ENCODE measurements around the gene TCF12. TPM values are rescaled to one million over a fixed set of nuclear protein-coding genes. Genes with fewer than 3 reads are reported as not detected.

TCF12 gene
- total and polyA plus RNA-seq, 2 donors (not counting 3 experiments of a cell fraction or from before 2014, with no cell fraction given) = 72.1 to 133 TPM

DNA sequence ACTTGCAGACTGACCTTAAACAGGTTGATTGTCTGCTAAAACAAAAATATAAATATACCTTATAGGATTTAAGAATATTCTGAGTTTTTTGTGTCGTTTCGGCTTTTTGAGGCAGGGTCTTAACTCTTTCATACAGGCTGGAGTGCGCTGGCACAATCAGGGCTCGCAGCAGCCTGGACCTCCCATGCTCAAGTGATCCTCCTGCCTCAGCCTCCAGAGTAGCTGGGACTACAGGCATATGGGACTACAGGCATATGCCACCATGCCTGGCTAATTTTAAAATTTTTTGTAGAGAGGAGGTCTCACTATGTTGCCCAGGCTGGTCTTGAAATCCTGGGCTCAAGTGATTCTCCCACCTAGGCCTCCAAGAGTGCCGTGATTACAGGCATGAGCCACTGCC lies 113.9 kb downstream of the TCF12 start:
- no peak for DNase-seq (ENCODE audit: low read depth, low spot score)
- FAIRE-seq = no peak
- POLR2A ChIA-PET = no interaction called here
- no TSS peak for BruUV-seq (replicated peaks)
- TF ChIP-seq JUN (IDR thresholded peaks at IDR 0.05; ENCODE audit: borderline replicate concordance, insufficient read depth, insufficient read length, low read depth) (no peak), EZH2 (IDR thresholded peaks at IDR 0.05; ENCODE audit: borderline replicate concordance, low read depth, low read length, severe bottlenecking) (no peak), POLR2A (IDR thresholded peaks at IDR 0.05; ENCODE audit: low read depth, low read length) (no peak), GATA2 (IDR thresholded peaks at IDR 0.05; ENCODE audit: insufficient read depth, insufficient read length, low read depth, low read length) (no peak), MYC (IDR thresholded peaks at IDR 0.05; ENCODE audit: low read depth, low read length) (no peak), POLR2AphosphoS5 (IDR thresholded peaks at IDR 0.05; ENCODE audit: insufficient read depth, low read depth, low read length) (no peak), FOS (IDR thresholded peaks at IDR 0.05; ENCODE audit: borderline replicate concordance, insufficient read depth, low read length) (no peak)
- TF ChIP-seq, protein P1, sequence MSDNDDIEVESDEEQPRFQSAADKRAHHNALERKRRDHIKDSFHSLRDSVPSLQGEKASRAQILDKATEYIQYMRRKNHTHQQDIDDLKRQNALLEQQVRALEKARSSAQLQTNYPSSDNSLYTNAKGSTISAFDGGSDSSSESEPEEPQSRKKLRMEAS (IDR thresholded peaks at IDR 0.05; ENCODE audit: insufficient read depth, insufficient read length) = no peak
- TF ChIP-seq, protein P2, sequence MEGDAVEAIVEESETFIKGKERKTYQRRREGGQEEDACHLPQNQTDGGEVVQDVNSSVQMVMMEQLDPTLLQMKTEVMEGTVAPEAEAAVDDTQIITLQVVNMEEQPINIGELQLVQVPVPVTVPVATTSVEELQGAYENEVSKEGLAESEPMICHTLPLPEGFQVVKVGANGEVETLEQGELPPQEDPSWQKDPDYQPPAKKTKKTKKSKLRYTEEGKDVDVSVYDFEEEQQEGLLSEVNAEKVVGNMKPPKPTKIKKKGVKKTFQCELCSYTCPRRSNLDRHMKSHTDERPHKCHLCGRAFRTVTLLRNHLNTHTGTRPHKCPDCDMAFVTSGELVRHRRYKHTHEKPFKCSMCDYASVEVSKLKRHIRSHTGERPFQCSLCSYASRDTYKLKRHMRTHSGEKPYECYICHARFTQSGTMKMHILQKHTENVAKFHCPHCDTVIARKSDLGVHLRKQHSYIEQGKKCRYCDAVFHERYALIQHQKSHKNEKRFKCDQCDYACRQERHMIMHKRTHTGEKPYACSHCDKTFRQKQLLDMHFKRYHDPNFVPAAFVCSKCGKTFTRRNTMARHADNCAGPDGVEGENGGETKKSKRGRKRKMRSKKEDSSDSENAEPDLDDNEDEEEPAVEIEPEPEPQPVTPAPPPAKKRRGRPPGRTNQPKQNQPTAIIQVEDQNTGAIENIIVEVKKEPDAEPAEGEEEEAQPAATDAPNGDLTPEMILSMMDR (IDR thresholded peaks at IDR 0.05; ENCODE audit: extremely low read depth in 1 of 2, insufficient read depth in 1 of 2, low read depth in 1 of 2, low read length in 2 of 2) = no peak
- dilution Hi-C loops (cut with MboI; ENCODE audit: extremely low pct_ligation_motif_present, low sequenced_read_pairs) = no loop called here
- H3K9me1 ChIP-seq (replicated peaks; ENCODE audit: control insufficient read depth, extremely low read depth, insufficient read depth, low read length) = no peaks in the 10 kb centered on the region
- peaks cover 12% of the 10 kb centered on the region for H3K4me1 ChIP-seq (ENCODE audit: control insufficient read depth, extremely low read depth, insufficient read depth, low read length)
- H3K9me3 ChIP-seq (replicated peaks; ENCODE audit: control insufficient read depth, insufficient read depth, low read length) = no peaks in the 10 kb centered on the region
- no peaks in the 10 kb centered on the region for H3K36me3 ChIP-seq (ENCODE audit: control insufficient read depth in 2 of 2, extremely low read depth in 1 of 2, insufficient read depth in 2 of 2, low read length in 2 of 2)
- no peak overlapping the region for H2AFZ ChIP-seq (ENCODE audit: low read depth, low read length)
- no peak overlapping the region for H3K4me2 ChIP-seq (ENCODE audit: insufficient read depth, low read length)
- H3K9ac ChIP-seq (replicated peaks; ENCODE audit: extremely low read depth, insufficient read depth, low read length) = no peak overlapping the region
- CTCF ChIA-PET = interaction anchor here (1.1 to 2.1 kb wide), 4 partner anchors 8 to 107 kb away, joined by 3 to 7 read pairs (median 4); no protein-coding TSS in a partner anchor
- H3K4me3 ChIP-seq (replicated peaks in 1 of 3; ENCODE audit: insufficient read depth in 1 of 3, low read depth in 1 of 3, low read length in 3 of 3) = no peak overlapping the region
- H3K27me3 ChIP-seq (ENCODE audit: control insufficient read depth in 2 of 2, insufficient read depth in 2 of 2, low read length in 2 of 2) = no peaks in the 10 kb centered on the region
- peaks cover 18% of the 10 kb centered on the region for H4K20me1 ChIP-seq (replicated peaks; ENCODE audit: control insufficient read depth, extremely low read depth, insufficient read depth, low read length)
- H3K27ac ChIP-seq (ENCODE audit: insufficient read depth, low read depth, low read length) = no peak overlapping the region
- intact Hi-C loops (cut with micrococcal nuclease) = no loop called here
- H3K79me2 ChIP-seq (ENCODE audit: control insufficient read depth, insufficient read depth, low read length) = peaks cover 92% of the 10 kb centered on the region
